Measurements from ENCODE around the gene FAAP24. TPM values are rescaled to one million over a fixed set of nuclear protein-coding genes. Genes with fewer than 3 reads are reported as not detected.
"Not testable (repeated sequence)": the region's sequence is repeated elsewhere in the genome, so short reads cannot be mapped to it uniquely, and the experiment has no call there.

The FAAP24 gene
- total and polyA plus RNA-seq, 2 of the 13 experiments (the other 11 are each of a cell fraction or from before 2014, with no cell fraction given) = 2.3 to 6.0 TPM

GRCh38 chr19:32977813-32978212 lies 5.8 kb downstream of the FAAP24 start:
- H3K27ac ChIP-seq (ENCODE audit: extremely low read length, insufficient read depth, low read length); ATAC-seq; POLR2A ChIA-PET; H3K4me2 ChIP-seq (ENCODE audit: low read depth, low read length); H3K4me1 ChIP-seq (ENCODE audit: insufficient read depth, low read length); H4K20me1 ChIP-seq (ENCODE audit: insufficient read depth, low read length); H3K9ac ChIP-seq (ENCODE audit: insufficient read depth, low read depth, low read length); H3K79me2 ChIP-seq (ENCODE audit: insufficient read depth, low read length); BruUV-seq (replicated peaks); H2AFZ ChIP-seq (ENCODE audit: low read length); H3K9me3 ChIP-seq (ENCODE audit: low read length); DNase-seq (ENCODE audit: low spot score); H3K27me3 ChIP-seq (ENCODE audit: control insufficient read depth in 1 of 2, insufficient read depth in 2 of 2, low read length in 2 of 2); FAIRE-seq; H3K4me3 ChIP-seq (replicated peaks in 1 of 3; ENCODE audit: insufficient read depth in 1 of 3, low read depth in 2 of 3, low read length in 3 of 3): not testable (repeated sequence)
- in situ Hi-C loops (cut with HindIII; ENCODE audit: extremely low pct_ligation_motif_present, low pct_unique_long_range_greater_than_20kb) (loop anchor here (5.0 to 10.0 kb wide), 2 partner anchors 139 to 283 kb away; partner anchors contain the start of gene NUDT19), intact Hi-C loops (cut with micrococcal nuclease; ENCODE audit: unreplicated experiment) (loop anchor here (5.0 to 10.0 kb wide), 2 partner anchors 87 to 286 kb away; partner anchors contain the start of genes NUDT19 and RHPN2)
- H3K36me3 ChIP-seq (replicated peaks in 1 of 2; ENCODE audit: control insufficient read depth in 1 of 2, insufficient read depth in 2 of 2, low read length in 2 of 2) = peaks cover 4 to 20% of the 10 kb centered on the region in 2 experiments; a peak in 4 of 5 replicates
- CTCF ChIA-PET (ENCODE audit: low intra/inter-chr PET ratio, low total read pairs) = interaction anchor here (1.1 kb wide), 1 partner anchor 137 kb away, joined by 3 read pairs; no protein-coding TSS in a partner anchor
- TF ChIP-seq ZNF121 (CRISPR knock-in tag; IDR thresholded peaks at IDR 0.05) = peak; percentile 21; the same call in 1 of the 2 replicates
- 95% methylated on average over 4 of the region's 4 CpGs for WGBS (ENCODE audit: low lambda C conversion rate)

GRCh38 chr19:32979807-32980206 lies 7.8 kb downstream of the FAAP24 start:
- ATAC-seq; H3K27me3 ChIP-seq (ENCODE audit: control insufficient read depth in 1 of 2, insufficient read depth in 2 of 2, low read length in 2 of 2); H3K4me1 ChIP-seq (ENCODE audit: insufficient read depth, low read length); H3K9me3 ChIP-seq (ENCODE audit: low read length); H3K79me2 ChIP-seq (ENCODE audit: insufficient read depth, low read length); H3K27ac ChIP-seq (ENCODE audit: extremely low read length, insufficient read depth, low read length); H3K9ac ChIP-seq (ENCODE audit: insufficient read depth, low read depth, low read length); POLR2A ChIA-PET; H4K20me1 ChIP-seq (ENCODE audit: insufficient read depth, low read length); FAIRE-seq; BruUV-seq (replicated peaks); H3K4me2 ChIP-seq (ENCODE audit: low read depth, low read length); CTCF ChIA-PET (ENCODE audit: low intra/inter-chr PET ratio, low total read pairs); DNase-seq (ENCODE audit: low spot score); H3K4me3 ChIP-seq (replicated peaks in 1 of 3; ENCODE audit: insufficient read depth in 1 of 3, low read depth in 2 of 3, low read length in 3 of 3); H2AFZ ChIP-seq (ENCODE audit: low read length): not testable (repeated sequence)
- 91% methylated on average over 7 of the region's 7 CpGs for WGBS (ENCODE audit: low lambda C conversion rate)
- peaks cover 5 to 24% of the 10 kb centered on the region in 2 experiments; a peak in 4 of 5 replicates for H3K36me3 ChIP-seq (replicated peaks in 1 of 2; ENCODE audit: control insufficient read depth in 1 of 2, insufficient read depth in 2 of 2, low read length in 2 of 2)
- intact Hi-C loops (cut with micrococcal nuclease; ENCODE audit: unreplicated experiment) (loop anchor here (5.0 to 10.0 kb wide), 2 partner anchors 85 to 288 kb away; partner anchors contain the start of genes NUDT19 and RHPN2), in situ Hi-C loops (cut with HindIII; ENCODE audit: extremely low pct_ligation_motif_present, low pct_unique_long_range_greater_than_20kb) (loop anchor here (5.0 to 10.0 kb wide), 2 partner anchors 137 to 285 kb away; partner anchors contain the start of gene NUDT19)

- FAIRE-seq; H4K20me1 ChIP-seq (ENCODE audit: insufficient read depth, low read length); H3K4me1 ChIP-seq (ENCODE audit: insufficient read depth, low read length); BruUV-seq (replicated peaks); intact Hi-C loops (cut with micrococcal nuclease; ENCODE audit: unreplicated experiment); in situ Hi-C loops (cut with HindIII; ENCODE audit: extremely low pct_ligation_motif_present, low pct_unique_long_range_greater_than_20kb); H3K79me2 ChIP-seq (ENCODE audit: insufficient read depth, low read length); H2AFZ ChIP-seq (ENCODE audit: low read length); H3K9me3 ChIP-seq (ENCODE audit: low read length); POLR2A ChIA-PET; DNase-seq (ENCODE audit: low spot score); H3K4me3 ChIP-seq (replicated peaks in 1 of 3; ENCODE audit: insufficient read depth in 1 of 3, low read depth in 2 of 3, low read length in 3 of 3); H3K4me2 ChIP-seq (ENCODE audit: low read depth, low read length); H3K9ac ChIP-seq (ENCODE audit: insufficient read depth, low read depth, low read length); CTCF ChIA-PET (ENCODE audit: low intra/inter-chr PET ratio, low total read pairs); ATAC-seq; H3K27me3 ChIP-seq (ENCODE audit: control insufficient read depth in 1 of 2, insufficient read depth in 2 of 2, low read length in 2 of 2); H3K27ac ChIP-seq (ENCODE audit: extremely low read length, insufficient read depth, low read length): not testable (repeated sequence)
- 96% methylated on average over 6 of the region's 6 CpGs for WGBS (ENCODE audit: low lambda C conversion rate)
- H3K36me3 ChIP-seq (replicated peaks in 1 of 2; ENCODE audit: control insufficient read depth in 1 of 2, insufficient read depth in 2 of 2, low read length in 2 of 2) = peaks cover 9 to 38% of the 10 kb centered on the region in 2 experiments; a peak in 4 of 5 replicates
These were observed 10.4 kb downstream of the FAAP24 start for GRCh38 chr19:32982488-32982887.

GRCh38 chr19:32988254-32988653 lies 16.2 kb downstream of the FAAP24 start:
- CTCF ChIA-PET (ENCODE audit: low intra/inter-chr PET ratio, low total read pairs); ATAC-seq; BruUV-seq (replicated peaks); H3K27ac ChIP-seq (ENCODE audit: extremely low read length, insufficient read depth, low read length); H3K4me3 ChIP-seq (replicated peaks in 1 of 3; ENCODE audit: insufficient read depth in 1 of 3, low read depth in 2 of 3, low read length in 3 of 3); H3K27me3 ChIP-seq (ENCODE audit: control insufficient read depth in 1 of 2, insufficient read depth in 2 of 2, low read length in 2 of 2); H3K4me1 ChIP-seq (ENCODE audit: insufficient read depth, low read length); FAIRE-seq; H3K79me2 ChIP-seq (ENCODE audit: insufficient read depth, low read length); H3K9me3 ChIP-seq (ENCODE audit: low read length); DNase-seq (ENCODE audit: low spot score); H4K20me1 ChIP-seq (ENCODE audit: insufficient read depth, low read length); intact Hi-C loops (cut with micrococcal nuclease; ENCODE audit: unreplicated experiment); H3K9ac ChIP-seq (ENCODE audit: insufficient read depth, low read depth, low read length); H3K4me2 ChIP-seq (ENCODE audit: low read depth, low read length); in situ Hi-C loops (cut with HindIII; ENCODE audit: extremely low pct_ligation_motif_present, low pct_unique_long_range_greater_than_20kb); POLR2A ChIA-PET; H2AFZ ChIP-seq (ENCODE audit: low read length): not testable (repeated sequence)
- 98% methylated on average over 5 of the region's 5 CpGs for WGBS (ENCODE audit: low lambda C conversion rate)
- peaks cover 23 to 43% of the 10 kb centered on the region in 2 experiments for H3K36me3 ChIP-seq (replicated peaks in 1 of 2; ENCODE audit: control insufficient read depth in 1 of 2, insufficient read depth in 2 of 2, low read length in 2 of 2)

All from HepG2 (cell line).